ENCODE results near the gene LSR. TPM values are rescaled to one million over a fixed set of nuclear protein-coding genes. Genes with fewer than 3 reads are reported as not detected.
A peak's percentile ranks its signal among the peaks of the same experiment; 100 is the strongest.

The LSR gene
- total RNA-seq, 1 donor: 0.54 TPM

DNA sequence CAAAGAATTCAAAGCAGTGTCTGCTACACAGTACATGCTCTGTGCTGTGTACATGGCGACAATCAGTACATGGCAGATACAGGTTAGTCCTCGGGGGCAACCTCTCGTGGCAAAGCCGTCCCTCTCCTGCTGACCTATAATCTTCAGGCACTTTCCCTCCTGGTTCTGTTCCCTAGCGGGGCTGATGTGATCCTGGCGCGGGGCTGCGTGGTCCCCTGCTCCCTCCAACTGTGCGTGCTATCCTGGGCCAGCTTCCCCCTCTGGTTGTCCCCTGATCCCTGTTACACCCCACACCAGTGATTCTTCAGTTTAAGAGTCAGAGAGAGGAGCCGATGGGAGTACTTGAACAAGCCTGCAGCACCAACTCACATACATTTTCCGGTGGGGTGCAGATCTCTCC lies 55.2 kb downstream of the LSR start:
- no peak for DNase-seq (ENCODE audit: low read depth)
- TF ChIP-seq CTCF (IDR thresholded peaks at IDR 0.05; ENCODE audit: insufficient read depth, low read length): no peak
- no peak overlapping the region for H3K4me3 ChIP-seq (ENCODE audit: low read depth, low read length)

DNA sequence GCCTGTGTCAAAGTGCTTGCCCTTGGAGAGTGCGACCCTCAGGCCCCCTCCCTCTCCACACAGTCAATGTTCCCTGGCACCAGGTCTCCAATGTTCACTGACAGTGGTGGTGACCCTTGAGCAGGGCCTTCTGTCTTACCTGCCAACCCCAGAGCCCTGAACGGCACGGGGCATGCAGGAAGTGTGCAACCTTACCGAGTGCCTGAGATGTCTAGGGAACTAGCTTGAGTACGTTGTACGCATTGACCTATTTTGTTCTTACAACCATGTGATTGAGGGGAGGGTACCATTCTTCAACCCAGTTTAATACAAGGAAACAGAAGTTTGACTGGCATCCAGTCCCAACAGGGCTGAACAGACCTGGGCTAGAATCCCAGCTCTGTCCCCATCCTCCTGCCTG lies 56.4 kb downstream of the LSR start:
- H3K4me3 ChIP-seq (ENCODE audit: low read depth, low read length): no peak overlapping the region
- DNase-seq (ENCODE audit: low read depth): no peak
- TF ChIP-seq CTCF (IDR thresholded peaks at IDR 0.05; ENCODE audit: insufficient read depth, low read length): no peak

DNA sequence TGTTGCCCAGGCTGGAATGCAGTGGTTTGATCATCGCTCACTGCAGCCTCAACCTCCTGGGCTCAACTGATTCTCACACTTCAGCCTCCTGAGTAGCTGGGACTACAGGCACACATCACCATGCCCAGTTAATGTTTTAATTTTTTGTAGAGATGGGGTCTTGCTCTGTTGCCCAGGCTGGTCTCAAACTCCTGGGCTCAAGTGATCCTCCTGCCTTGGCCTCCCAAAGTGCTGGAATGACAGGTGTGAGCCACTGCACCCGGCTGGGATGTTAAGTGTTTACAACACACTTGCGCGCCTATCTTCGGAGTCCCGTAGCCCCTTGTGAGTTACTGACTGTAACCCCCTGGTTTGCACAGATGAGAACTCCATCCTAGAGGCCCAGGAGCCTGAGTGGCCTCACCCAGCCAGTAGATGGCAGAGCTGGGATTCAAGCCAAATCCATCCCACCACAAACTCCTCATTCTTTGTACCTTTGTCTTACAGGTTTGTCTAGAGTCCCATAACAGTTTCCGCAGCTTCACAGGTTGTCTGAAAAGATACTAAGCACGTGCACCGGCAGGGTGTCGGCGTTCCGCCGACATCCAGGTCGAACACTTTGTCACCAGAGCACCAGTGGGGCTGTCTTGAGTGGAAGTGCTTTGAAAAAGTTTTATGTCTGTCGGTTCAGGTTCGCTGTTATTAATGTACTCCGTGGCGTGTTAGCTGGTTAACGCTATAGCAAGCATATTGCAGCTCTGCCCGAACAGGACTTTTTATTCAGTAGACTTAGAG lies 57.9 kb downstream of the LSR start:
- H3K4me3 ChIP-seq (ENCODE audit: low read depth, low read length): no peak overlapping the region
- DNase-seq (ENCODE audit: low read depth): no peak
- TF ChIP-seq CTCF (IDR thresholded peaks at IDR 0.05; ENCODE audit: insufficient read depth, low read length): peak; percentile 9

DNA sequence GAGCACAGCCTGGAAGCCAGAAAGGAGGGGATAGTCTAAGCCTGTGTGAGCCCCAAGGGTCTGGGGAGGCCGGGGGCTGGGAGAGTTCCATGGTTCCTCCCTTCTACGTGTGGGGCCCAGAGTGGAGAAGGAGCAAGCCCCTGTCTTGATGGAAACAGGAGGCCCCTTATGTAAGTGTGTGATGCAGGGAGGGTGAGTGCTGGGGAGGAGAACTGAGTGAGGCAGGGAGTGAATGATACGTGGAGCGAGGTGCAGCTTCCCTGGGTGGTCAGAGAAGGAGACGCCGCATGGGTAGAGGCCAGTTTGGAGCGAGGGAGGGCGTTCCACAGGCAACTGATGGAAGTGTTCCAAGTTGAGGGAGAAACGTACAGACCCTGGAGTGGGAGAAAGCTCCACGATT lies 59.1 kb downstream of the LSR start:
- no peak for DNase-seq (ENCODE audit: low read depth)
- no peak for TF ChIP-seq CTCF (IDR thresholded peaks at IDR 0.05; ENCODE audit: insufficient read depth, low read length)
- H3K4me3 ChIP-seq (ENCODE audit: low read depth, low read length): no peak overlapping the region

- DNase-seq (ENCODE audit: low read depth): no peak
- TF ChIP-seq CTCF (IDR thresholded peaks at IDR 0.05; ENCODE audit: insufficient read depth, low read length): no peak
- H3K4me3 ChIP-seq (ENCODE audit: low read depth, low read length): no peak overlapping the region
Observed at GRCh38 chr19:35308910-35309309, 60.1 kb downstream of the LSR start.

DNA sequence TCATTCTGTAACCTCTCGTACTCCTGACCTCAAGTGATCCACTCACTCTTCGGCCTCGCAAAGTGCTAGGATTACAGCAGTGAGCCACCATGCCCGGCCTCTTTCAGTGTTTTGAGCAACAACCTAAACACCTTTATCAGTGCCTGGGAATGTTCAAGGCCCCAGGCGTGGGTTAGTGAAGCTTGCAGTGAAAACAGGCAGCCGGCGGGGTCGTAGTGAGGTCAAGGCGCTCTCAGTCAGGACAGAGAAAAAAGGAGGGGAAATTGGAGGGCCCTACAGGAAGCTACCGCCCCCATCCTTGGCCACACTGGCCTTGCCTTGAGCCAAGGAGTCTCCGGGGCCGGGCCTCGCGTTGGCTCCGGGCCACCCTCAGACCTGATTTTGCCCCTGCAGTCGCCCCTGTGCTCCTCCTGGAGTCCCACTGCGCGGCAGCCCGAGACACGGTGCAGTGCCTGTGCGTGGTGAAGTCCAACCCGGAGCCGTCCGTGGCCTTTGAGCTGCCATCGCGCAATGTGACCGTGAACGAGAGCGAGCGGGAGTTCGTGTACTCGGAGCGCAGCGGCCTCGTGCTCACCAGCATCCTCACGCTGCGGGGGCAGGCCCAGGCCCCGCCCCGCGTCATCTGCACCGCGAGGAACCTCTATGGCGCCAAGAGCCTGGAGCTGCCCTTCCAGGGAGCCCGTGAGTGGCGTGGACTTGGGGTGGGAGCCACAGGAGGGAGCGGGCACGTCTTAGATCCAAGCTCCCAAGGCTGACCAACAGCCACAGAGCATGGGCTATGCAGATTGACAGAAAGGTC lies 60.9 kb downstream of the LSR start:
- TF ChIP-seq CTCF (IDR thresholded peaks at IDR 0.05; ENCODE audit: insufficient read depth, low read length): no peak
- no peak overlapping the region for H3K4me3 ChIP-seq (ENCODE audit: low read depth, low read length)
- peak; percentile 14 for DNase-seq (ENCODE audit: low read depth)
